ENCODE measurements around the gene NACC2. TPM values are rescaled to one million over a fixed set of nuclear protein-coding genes. Genes with fewer than 3 reads are reported as not detected.

NACC2 gene
- total and polyA plus RNA-seq, 9 of the 15 experiments (the other 6 are each of a cell fraction or from before 2014, with no cell fraction given), result 0.70 to 25.1 (median 5.6) TPM

GRCh38 chr9:136137321-136138265, 42.5 kb upstream of the NACC2 start (continued):
- TF ChIP-seq ZNF318 (IDR thresholded peaks at IDR 0.05; ENCODE audit: borderline replicate concordance in 1 of 2, low read depth in 1 of 2), result no peak
- no peak for TF ChIP-seq ATF2 (CRISPR knock-in tag; IDR thresholded peaks at IDR 0.05)
- TF ChIP-seq ZNF79 (CRISPR knock-in tag; IDR thresholded peaks at IDR 0.05; ENCODE audit: low read depth), result no peak

All from K562 (cell line).